Peyer's patch (tissue), 4 donors: ENCODE results near the gene MIOX.

Source experiments
- POLR2A ChIP-seq, 2 donors: fragments of 450-650 bp; IDR thresholded peaks; one replicate each; pipeline ENCODE4 v1.5.1; 2017; ENCODE audit warnings: antibody characterized with exemption in 2 of 2, mild to moderate bottlenecking in 2 of 2, moderate library complexity in 2 of 2
- TF ChIP-seq, protein P1 (sequence below), 6 experiments: fragments of 450-650 bp in 4 of 6; fragments of 200-600 bp in 2 of 6; sonication (generic) in 1 of 6; IDR thresholded peaks; one replicate each; pipeline ENCODE4 v1.5.1; 2017 to 2019; ENCODE audit warnings: antibody characterized with exemption in 6 of 6, mild to moderate bottlenecking in 3 of 6, moderate library complexity in 1 of 6

DNA sequence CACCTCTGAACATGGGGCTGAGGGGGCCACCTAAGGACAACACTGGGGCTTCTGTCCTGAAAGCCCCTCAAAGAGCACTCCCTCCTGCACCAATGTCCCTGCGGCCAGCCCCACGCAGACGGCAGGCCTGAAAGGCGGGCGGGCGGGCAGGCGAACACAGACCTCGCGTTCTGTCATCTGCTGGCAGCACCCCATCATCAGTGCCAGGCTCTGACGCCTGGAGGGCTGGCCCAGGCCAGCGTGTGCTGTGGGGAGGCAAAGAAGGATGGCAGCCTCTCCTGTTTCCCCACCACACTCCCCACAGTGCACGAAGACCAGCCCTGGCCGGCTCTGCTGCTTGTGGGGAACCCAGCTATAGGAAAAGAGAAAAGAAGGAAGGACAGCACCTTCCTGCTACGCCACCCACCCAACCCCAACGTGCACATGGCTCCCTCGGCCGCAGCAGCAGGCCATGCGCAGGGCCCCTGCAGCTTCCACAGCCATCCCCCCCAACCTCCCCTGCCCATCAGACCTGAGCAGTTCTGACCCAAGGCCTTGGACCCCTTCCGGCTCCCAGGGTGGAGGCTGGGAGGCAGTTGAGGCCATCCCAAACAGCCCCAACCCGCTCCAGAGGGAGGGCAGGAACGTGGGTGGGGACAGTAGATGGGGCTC is 15.3 kb upstream of the MIOX start:
- TF ChIP-seq, protein P1, sequence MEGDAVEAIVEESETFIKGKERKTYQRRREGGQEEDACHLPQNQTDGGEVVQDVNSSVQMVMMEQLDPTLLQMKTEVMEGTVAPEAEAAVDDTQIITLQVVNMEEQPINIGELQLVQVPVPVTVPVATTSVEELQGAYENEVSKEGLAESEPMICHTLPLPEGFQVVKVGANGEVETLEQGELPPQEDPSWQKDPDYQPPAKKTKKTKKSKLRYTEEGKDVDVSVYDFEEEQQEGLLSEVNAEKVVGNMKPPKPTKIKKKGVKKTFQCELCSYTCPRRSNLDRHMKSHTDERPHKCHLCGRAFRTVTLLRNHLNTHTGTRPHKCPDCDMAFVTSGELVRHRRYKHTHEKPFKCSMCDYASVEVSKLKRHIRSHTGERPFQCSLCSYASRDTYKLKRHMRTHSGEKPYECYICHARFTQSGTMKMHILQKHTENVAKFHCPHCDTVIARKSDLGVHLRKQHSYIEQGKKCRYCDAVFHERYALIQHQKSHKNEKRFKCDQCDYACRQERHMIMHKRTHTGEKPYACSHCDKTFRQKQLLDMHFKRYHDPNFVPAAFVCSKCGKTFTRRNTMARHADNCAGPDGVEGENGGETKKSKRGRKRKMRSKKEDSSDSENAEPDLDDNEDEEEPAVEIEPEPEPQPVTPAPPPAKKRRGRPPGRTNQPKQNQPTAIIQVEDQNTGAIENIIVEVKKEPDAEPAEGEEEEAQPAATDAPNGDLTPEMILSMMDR (IDR thresholded peaks at IDR 0.05), result no peak
- no peak for TF ChIP-seq POLR2A (IDR thresholded peaks at IDR 0.05)
